SU-DHL-6 (cell line): ENCODE results near the gene COG2.
A peak's percentile ranks its signal among the peaks of the same experiment; 100 is the strongest.

Experiments
- H2AFZ ChIP-seq: fragments of 200-600 bp; sonication (generic); 2 replicates; pipeline ENCODE4 v1.6.1; 2014; ENCODE audit warnings: low read depth, mild to moderate bottlenecking, moderate library complexity, mixed read lengths, antibody characterized with exemption, low read length; ENCODE audit not compliant: severe bottlenecking
- H3F3A ChIP-seq: fragments of 200-600 bp; shearing (Covaris generic); 2 replicates; pipeline ENCODE4 v1.6.0; 2016; ENCODE audit warnings: antibody characterized with exemption, mild to moderate bottlenecking; ENCODE audit not compliant: insufficient read depth
- H3K27ac ChIP-seq: fragments of 200-600 bp; sonication (generic); 2 replicates; pipeline ENCODE4 v1.5.1; 2016; ENCODE audit warnings: low read depth, mild to moderate bottlenecking, low read length, moderate library complexity, mixed read lengths
- H3K27me3 ChIP-seq: fragments of 200-600 bp; sonication (generic), shearing (Covaris generic); 2 replicates; pipeline ENCODE4 v1.6.0; 2014; ENCODE audit warnings: mild to moderate bottlenecking, low read length
- H3K36me3 ChIP-seq: fragments of 200-600 bp; sonication (generic); 2 replicates; pipeline ENCODE4 v1.6.1; 2014; ENCODE audit warnings: mild to moderate bottlenecking, low read length, mixed read lengths
- H3K4me2 ChIP-seq: fragments of 300-600, 200-600 bp; shearing (Covaris generic), sonication (generic); 2 replicates; pipeline ENCODE4 v1.6.0; 2014; ENCODE audit warnings: low read length, low read depth, mild to moderate bottlenecking; ENCODE audit not compliant: poor library complexity, severe bottlenecking
- H3K4me3 ChIP-seq: fragments of 200-600 bp; sonication (generic); 2 replicates; pipeline ENCODE4 v1.5.1; 2014; ENCODE audit warnings: antibody characterized with exemption, low read length, mild to moderate bottlenecking, mixed read lengths; ENCODE audit not compliant: insufficient read depth, poor library complexity, severe bottlenecking
- H3K79me2 ChIP-seq: fragments of 200-600 bp; sonication (generic); 2 replicates; pipeline ENCODE4 v1.6.1; 2014; ENCODE audit warnings: mild to moderate bottlenecking, low read length, moderate library complexity; ENCODE audit not compliant: insufficient read depth
- H3K9ac ChIP-seq: fragments of 200-600 bp; sonication (generic); 2 replicates; pipeline ENCODE4 v1.7.0; 2014; ENCODE audit warnings: mild to moderate bottlenecking, low read length
- H3K9me2 ChIP-seq: fragments of 200-600 bp; sonication (generic); replicated peaks from 2 replicates; pipeline ENCODE4 v1.6.1; 2014; ENCODE audit warnings: low read length; ENCODE audit not compliant: insufficient read depth
- H3K9me3 ChIP-seq: fragments of 200-600 bp; sonication (generic); 2 replicates; pipeline ENCODE4 v1.6.1; 2014; ENCODE audit warnings: low read length, mixed read lengths; ENCODE audit not compliant: insufficient read depth
- H4K20me1 ChIP-seq: fragments of 200-600 bp; sonication (generic); 2 replicates; pipeline ENCODE4 v1.6.1; 2014; ENCODE audit warnings: low read depth, mild to moderate bottlenecking, antibody characterized with exemption, low read length, moderate library complexity, mixed read lengths
- CTCF ChIP-seq: fragments of 200-600 bp; sonication (generic); IDR thresholded peaks from one replicate; pipeline ENCODE4 v1.5.1; 2017; ENCODE audit warnings: antibody characterized with exemption, mild to moderate bottlenecking, low read length, moderate library complexity; ENCODE audit not compliant: insufficient read depth, poor library complexity, severe bottlenecking
- EZH2phosphoT487 ChIP-seq: fragments of 200-600 bp; sonication (generic), shearing (Covaris generic); conservative IDR thresholded peaks from 2 replicates; pipeline ENCODE4 v1.6.1; 2018; ENCODE audit warnings: mild to moderate bottlenecking, antibody characterized with exemption, low read length, moderate library complexity, mixed read lengths

COG2 gene

GRCh38 chr1:230642263-230642959, at the start of gene COG2:
TSS of gene COG2 (plus strand) at chr1:230642481. CDS start at chr1:230642607, 126 bp downstream.
- H3K27ac ChIP-seq = peak within 1 kb of the TSS; percentile 25
- no peaks in the 10 kb centered on the region for H3K9me2 ChIP-seq

DNA sequence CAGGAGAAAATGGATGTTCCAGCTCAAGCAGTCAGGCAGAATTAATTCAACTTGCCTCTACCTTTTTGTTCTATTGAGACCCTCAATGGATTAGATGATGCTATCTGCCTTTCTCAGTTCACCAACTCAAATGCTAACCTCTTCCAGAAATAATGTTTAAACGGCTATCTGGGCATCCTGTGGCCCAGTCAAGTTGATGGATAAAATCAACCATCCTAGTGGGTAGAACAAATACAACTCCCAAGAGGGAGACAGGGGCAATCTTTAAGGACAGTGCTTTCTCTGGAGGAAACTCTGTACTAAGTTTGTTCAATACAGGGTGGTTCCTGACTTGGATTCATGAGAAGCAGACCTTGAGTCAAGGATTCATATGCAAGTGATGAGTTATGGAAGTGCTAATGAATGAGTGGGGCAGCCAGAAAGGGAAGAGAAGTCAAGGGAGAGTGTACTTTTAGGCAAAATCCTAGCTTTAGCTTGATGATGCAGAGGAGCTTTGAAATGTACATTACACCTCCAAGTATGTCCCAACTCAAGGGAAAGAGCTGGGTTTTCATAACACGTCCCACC, 49.4 kb upstream of the COG2 start:
- Histone ChIP-seq H3K79me2 (no peaks in the 10 kb centered on the region), H3K4me2 (no peak overlapping the region), H3K36me3 (no peaks in the 10 kb centered on the region), H3K9me2 (no peaks in the 10 kb centered on the region), H3K9me3 (no peaks in the 10 kb centered on the region), H4K20me1 (no peaks in the 10 kb centered on the region), H3K9ac (no peak overlapping the region), H3K27ac (no peak overlapping the region), H3F3A (no peaks in the 10 kb centered on the region), H2AFZ (no peak overlapping the region), H3K4me3 (no peak overlapping the region), H3K27me3 (no peaks in the 10 kb centered on the region)
- TF ChIP-seq EZH2phosphoT487 = no peak
- no peak for TF ChIP-seq CTCF

More at GRCh38 chr1:230642263-230642959, at the start of gene COG2:
- peak within 1 kb of the TSS; percentile 69 for H3K9ac ChIP-seq
- H3K36me3 ChIP-seq = no peaks in the 10 kb centered on the region
- H4K20me1 ChIP-seq = peaks cover 17% of the 10 kb centered on the region; the same call in 1 of the 2 replicates
- TF ChIP-seq EZH2phosphoT487 = no peak
- peak; percentile 93 for TF ChIP-seq CTCF
- H3K4me2 ChIP-seq = peak within 1 kb of the TSS; percentile 90
- no peaks in the 10 kb centered on the region for H3K27me3 ChIP-seq
- peaks cover 48% of the 10 kb centered on the region for H3K79me2 ChIP-seq
- peak within 1 kb of the TSS; percentile 70 for H2AFZ ChIP-seq
- H3F3A ChIP-seq = no peaks in the 10 kb centered on the region
- H3K9me3 ChIP-seq = no peaks in the 10 kb centered on the region
- peak within 1 kb of the TSS; percentile 95 for H3K4me3 ChIP-seq

DNA sequence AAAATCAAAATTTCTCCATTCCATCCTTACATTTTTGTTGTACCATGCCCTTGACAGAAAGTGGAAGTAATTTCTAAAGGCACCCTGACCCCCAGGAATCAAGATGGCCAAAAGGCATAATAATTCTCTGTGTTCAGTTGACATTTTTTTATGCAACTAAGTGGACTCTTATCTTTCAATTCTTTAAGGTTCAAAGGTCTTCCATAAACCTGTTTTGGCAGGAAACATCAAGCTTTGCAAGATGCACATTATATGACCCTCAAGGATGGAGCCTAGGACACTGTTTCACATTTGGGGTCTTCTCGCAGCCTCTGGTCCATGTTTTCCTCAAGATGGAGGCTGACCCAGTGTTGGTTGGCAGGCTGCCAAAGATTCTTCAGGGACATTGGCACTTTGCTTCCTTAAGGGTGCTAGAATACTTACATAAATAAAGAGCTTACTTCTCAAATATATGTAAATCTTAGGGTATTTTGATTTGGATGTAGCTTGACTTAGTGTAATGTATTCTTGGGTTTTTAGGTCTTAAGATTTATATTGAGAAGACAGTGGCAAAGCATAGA, 48.0 kb upstream of the COG2 start:
- no peaks in the 10 kb centered on the region for H3K27me3 ChIP-seq
- H3K9ac ChIP-seq = no peak overlapping the region
- no peaks in the 10 kb centered on the region for H3F3A ChIP-seq
- H3K4me2 ChIP-seq = no peak overlapping the region
- H3K9me3 ChIP-seq = no peaks in the 10 kb centered on the region
- no peaks in the 10 kb centered on the region for H3K9me2 ChIP-seq
- no peaks in the 10 kb centered on the region for H4K20me1 ChIP-seq
- no peaks in the 10 kb centered on the region for H3K36me3 ChIP-seq
- no peak overlapping the region for H3K27ac ChIP-seq
- TF ChIP-seq EZH2phosphoT487 = no peak
- TF ChIP-seq CTCF = no peak
- no peak overlapping the region for H3K4me3 ChIP-seq
- H3K79me2 ChIP-seq = no peaks in the 10 kb centered on the region
- H2AFZ ChIP-seq = no peak overlapping the region
